ENCODE results near the gene DMD.

Gene DMD

GRCh38 chrX:31702222-31702621 lies 1509.1 kb downstream of the DMD start:
- no peak overlapping the region for H3K27ac ChIP-seq
- no peak for TF ChIP-seq CTCF (conservative IDR thresholded peaks at IDR 0.05)

- no peak overlapping the region for H3K27ac ChIP-seq
- TF ChIP-seq CTCF (conservative IDR thresholded peaks at IDR 0.05), result no peak
Observed at GRCh38 chrX:31697294-31697916, 1513.9 kb downstream of the DMD start.

DNA sequence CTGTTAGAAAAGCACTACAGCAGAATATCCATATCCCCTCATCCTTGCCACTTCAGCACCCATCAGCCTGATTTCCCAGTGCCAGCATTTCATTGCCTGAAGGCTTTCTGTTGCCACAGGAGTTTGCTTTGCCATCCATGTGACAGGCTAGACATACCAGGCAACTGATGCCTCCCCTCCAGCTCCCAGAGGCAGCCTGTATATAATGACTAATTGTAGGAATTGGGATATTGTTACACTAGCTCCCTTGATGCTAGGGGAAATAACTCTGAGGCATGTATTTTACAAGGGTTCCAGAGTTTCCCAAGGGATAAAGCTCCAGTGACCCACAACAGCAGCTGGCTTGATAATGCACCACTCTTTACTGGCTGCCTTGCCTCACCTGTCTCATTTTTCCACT lies 1531.5 kb downstream of the DMD start:
- no peak overlapping the region for H3K27ac ChIP-seq
- TF ChIP-seq CTCF (conservative IDR thresholded peaks at IDR 0.05), result no peak

- no peak for TF ChIP-seq CTCF (conservative IDR thresholded peaks at IDR 0.05)
- no peak overlapping the region for H3K27ac ChIP-seq
Observed at GRCh38 chrX:31670245-31670644, 1541.1 kb downstream of the DMD start.

DNA sequence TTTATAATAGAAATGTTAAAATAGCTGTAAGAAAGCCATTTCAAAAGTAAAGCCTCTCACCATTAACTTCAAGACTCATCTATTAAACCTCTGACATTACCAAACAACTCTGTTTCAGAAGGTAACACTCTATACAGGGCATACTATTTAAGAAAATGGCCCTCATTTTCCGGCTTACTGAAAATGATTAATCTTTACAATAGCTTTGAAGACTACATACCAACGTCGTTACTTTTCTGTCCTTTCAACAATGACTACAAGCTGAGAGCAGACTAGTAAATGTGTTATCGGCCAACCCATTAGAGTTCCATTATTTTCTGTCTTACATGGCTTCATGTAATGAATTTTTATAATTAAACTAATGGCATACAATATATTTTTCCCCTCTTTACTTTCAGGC lies 1545.9 kb downstream of the DMD start:
- TF ChIP-seq CTCF (conservative IDR thresholded peaks at IDR 0.05), result no peak
- no peak overlapping the region for H3K27ac ChIP-seq

- H3K27ac ChIP-seq, result no peak overlapping the region
- no peak for TF ChIP-seq CTCF (conservative IDR thresholded peaks at IDR 0.05)
Observed at GRCh38 chrX:31663172-31663571, 1548.2 kb downstream of the DMD start.

DNA sequence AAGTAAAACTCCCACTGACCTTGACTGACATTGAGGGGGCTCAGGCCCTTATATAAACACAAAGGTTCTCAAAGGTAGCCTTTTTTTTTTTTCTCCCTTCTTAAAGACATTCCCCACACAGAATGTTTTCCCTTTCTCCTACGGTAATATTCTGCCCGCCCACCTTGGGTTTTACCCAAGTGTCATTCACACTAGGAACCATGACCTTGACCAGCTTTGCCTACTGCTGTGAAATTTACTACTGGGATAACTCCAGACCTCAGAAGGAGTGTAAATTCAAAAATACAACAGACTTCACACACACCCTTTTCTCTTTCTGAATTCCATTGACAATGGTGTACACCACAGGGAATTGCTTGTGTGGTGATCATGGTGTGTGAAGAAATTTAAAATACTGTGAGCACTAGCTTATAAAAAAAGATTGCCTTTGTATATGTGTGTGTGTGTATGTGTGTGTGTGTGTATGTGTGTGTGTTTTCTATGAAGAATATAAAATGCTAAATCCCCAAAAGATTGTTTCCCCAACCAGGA lies 1550.0 kb downstream of the DMD start:
- H3K27ac ChIP-seq, result no peak overlapping the region
- no peak for TF ChIP-seq CTCF (conservative IDR thresholded peaks at IDR 0.05)

Measured in VCaP (cell line).